IMR-90 (cell line): Measurements from ENCODE around the gene IER5. TPM values are rescaled to one million over a fixed set of nuclear protein-coding genes. Genes with fewer than 3 reads are reported as not detected.
A peak's percentile ranks its signal among the peaks of the same experiment; 100 is the strongest.

Experiments
- ATAC-seq: fragments of 200-7000 bp; cut with Tn5 transposase; 2 replicates; pipeline ENCODE4 v1.9.1; 2020; ENCODE audit warnings: low read depth, mild to moderate bottlenecking, moderate library complexity
- BruUV-seq: library from RNA; stranded (reverse); fragments of 400-500 nt; replicated peaks from 2 replicates; lab custom pipeline; 2021; lab: Mats Ljungman, UMichigan
- CTCF ChIA-PET: fragments of 300-600 bp; formaldehyde crosslinking; extraction: SDS; loops from one replicate; lab custom pipeline; 2021; ENCODE audit warnings: antibody characterized with exemption; lab: Yijun Ruan, JAX
- POLR2A ChIA-PET: fragments of 300-600 bp; sonication (Branson Sonifier 250); formaldehyde crosslinking; loops from one replicate; lab custom pipeline; 2022; ENCODE audit warnings: antibody characterized with exemption; ENCODE audit not compliant: unreplicated experiment; lab: Charles Lee
- DNase-seq: peaks from one replicate; pipeline ENCODE4 v3.0.0; 2013
- H2AFZ ChIP-seq: replicated peaks from 2 replicates; pipeline ENCODE3; 2013; ENCODE audit warnings: low read length, mild to moderate bottlenecking; ENCODE audit not compliant: poor library complexity
- H2AK5ac ChIP-seq: 2 replicates; pipeline ENCODE4 v1.6.1; 2013; ENCODE audit warnings: low read depth, low read length, inconsistent platforms
- H2AK9ac ChIP-seq: replicated peaks from 2 replicates; pipeline ENCODE3; 2013; ENCODE audit warnings: mild to moderate bottlenecking, low read depth, low read length, moderate library complexity; ENCODE audit not compliant: poor library complexity
- H2BK120ac ChIP-seq: 2 replicates; pipeline ENCODE4 v1.6.1; 2013; ENCODE audit warnings: low read depth, low read length, inconsistent platforms
- H2BK15ac ChIP-seq: 3 replicates; pipeline ENCODE4 v1.6.1; 2013; ENCODE audit warnings: low read depth, low read length, inconsistent platforms
- H2BK20ac ChIP-seq: 2 replicates; pipeline ENCODE4 v1.6.1; 2013; ENCODE audit warnings: low read depth, mild to moderate bottlenecking, inconsistent platforms, low read length, moderate library complexity
- H2BK5ac ChIP-seq: 2 replicates; pipeline ENCODE4 v1.6.1; 2013; ENCODE audit warnings: mild to moderate bottlenecking, low read depth, low read length, inconsistent platforms; ENCODE audit not compliant: poor library complexity, severe bottlenecking
- H3K14ac ChIP-seq: replicated peaks from 2 replicates; pipeline ENCODE4 v1.6.1; 2013; ENCODE audit warnings: low read depth, low read length, inconsistent platforms
- H3K18ac ChIP-seq: 2 replicates; pipeline ENCODE4 v1.6.1; 2013; ENCODE audit warnings: low read depth, low read length, control low read depth
- H3K23ac ChIP-seq: 2 replicates; pipeline ENCODE4 v1.6.1; 2013; ENCODE audit warnings: low read depth, low read length, inconsistent platforms
- H3K27ac ChIP-seq: 2 replicates; pipeline ENCODE4 v1.5.1; 2013; ENCODE audit warnings: mild to moderate bottlenecking, control low read depth, low read length; ENCODE audit not compliant: insufficient read depth
- H3K27me3 ChIP-seq: 2 replicates; pipeline ENCODE4 v1.6.1; 2013; ENCODE audit warnings: low read length; ENCODE audit not compliant: control insufficient read depth, insufficient read depth
- H3K36me3 ChIP-seq: 2 replicates; pipeline ENCODE4 v1.6.1; 2013; ENCODE audit warnings: low read length, mixed read lengths; ENCODE audit not compliant: control insufficient read depth, insufficient read depth
- H3K4ac ChIP-seq: 2 replicates; pipeline ENCODE4 v1.6.1; 2013; ENCODE audit warnings: low read depth, low read length, inconsistent platforms
- H3K4me1 ChIP-seq: 2 replicates; pipeline ENCODE4 v1.6.1; 2013; ENCODE audit warnings: low read length, mixed read lengths; ENCODE audit not compliant: control insufficient read depth, insufficient read depth
- H3K4me2 ChIP-seq: 2 replicates; pipeline ENCODE4 v1.6.1; 2013; ENCODE audit warnings: low read depth, mild to moderate bottlenecking, control low read depth, low read length, moderate library complexity
- H3K4me3 ChIP-seq: 2 replicates; pipeline ENCODE4 v1.5.1; 2013; ENCODE audit warnings: low read depth, mild to moderate bottlenecking, control low read depth, low read length, moderate library complexity; ENCODE audit not compliant: insufficient read depth
- H3K56ac ChIP-seq: 2 replicates; pipeline ENCODE4 v1.6.1; 2013; ENCODE audit warnings: low read length, inconsistent platforms; ENCODE audit not compliant: insufficient read depth; ENCODE audit errors: extremely low read depth
- H3K79me1 ChIP-seq, 2 experiments: 2 replicates each; pipeline ENCODE4 v1.6.1; 2013; ENCODE audit warnings: low read length in 2 of 2, inconsistent platforms in 1 of 2, low read depth in 1 of 2
- H3K9ac ChIP-seq: 2 replicates; pipeline ENCODE4 v1.6.1; 2013; ENCODE audit warnings: low read depth, low read length, control low read depth
- H3K9me1 ChIP-seq: 2 replicates; pipeline ENCODE4 v1.6.1; 2013; ENCODE audit warnings: low read length, inconsistent platforms; ENCODE audit not compliant: insufficient read depth
- H3K9me3 ChIP-seq: 2 replicates; pipeline ENCODE4 v1.6.1; 2013; ENCODE audit warnings: low read length; ENCODE audit not compliant: control insufficient read depth, insufficient read depth
- H4K20me1 ChIP-seq: 2 replicates; pipeline ENCODE4 v1.6.1; 2013; ENCODE audit warnings: low read length, inconsistent platforms; ENCODE audit not compliant: insufficient read depth
- H4K5ac ChIP-seq: 2 replicates; pipeline ENCODE4 v1.6.1; 2013; ENCODE audit warnings: mild to moderate bottlenecking, low read depth, low read length, control low read depth
- H4K8ac ChIP-seq, 2 experiments: 2 replicates each; pipeline ENCODE4 v1.6.1; 2013; ENCODE audit warnings: low read depth in 2 of 2, low read length in 2 of 2, control low read depth in 1 of 2, inconsistent platforms in 1 of 2
- H4K91ac ChIP-seq: 2 replicates; pipeline ENCODE4 v1.6.1; 2013; ENCODE audit warnings: low read depth, low read length, inconsistent platforms; ENCODE audit not compliant: insufficient read depth
- BHLHE40 ChIP-seq: fragments of 150-350 bp; IDR thresholded peaks from 2 replicates; pipeline ENCODE4 v1.6.1; 2016; ENCODE audit warnings: mild to moderate bottlenecking, low read depth, low read length
- CEBPB ChIP-seq: IDR thresholded peaks from 2 replicates; pipeline ENCODE4 v1.6.1; 2012; ENCODE audit warnings: low read depth, low read length, improper control_type of control experiment
- CHD1 ChIP-seq: IDR thresholded peaks from 2 replicates; pipeline ENCODE4 v1.6.1; 2012; ENCODE audit warnings: low read depth, low read length, improper control_type of control experiment
- FOS ChIP-seq: fragments of 150-350 bp; IDR thresholded peaks from 2 replicates; pipeline ENCODE4 v1.6.1; 2016; ENCODE audit warnings: low read depth, low read length
- MAFK ChIP-seq: IDR thresholded peaks from 2 replicates; pipeline ENCODE4 v1.6.1; 2012; ENCODE audit warnings: low read depth, low read length, improper control_type of control experiment
- MAZ ChIP-seq: IDR thresholded peaks from 2 replicates; pipeline ENCODE4 v1.6.1; 2012; ENCODE audit warnings: low read depth, mild to moderate bottlenecking, low read length, improper control_type of control experiment, moderate library complexity, borderline replicate concordance
- MXI1 ChIP-seq: IDR thresholded peaks from 2 replicates; pipeline ENCODE4 v1.6.1; 2012; ENCODE audit warnings: low read depth, mild to moderate bottlenecking, low read length, moderate library complexity, borderline replicate concordance
- NFE2L2 ChIP-seq: fragments of 150-350 bp; IDR thresholded peaks from 2 replicates; pipeline ENCODE4 v1.6.1; 2016; ENCODE audit warnings: low read depth, mild to moderate bottlenecking, low read length
- POLR2A ChIP-seq: IDR thresholded peaks from 2 replicates; pipeline ENCODE4 v1.6.1; 2012; ENCODE audit warnings: mild to moderate bottlenecking, low read depth, low read length
- RAD21 ChIP-seq: IDR thresholded peaks from 2 replicates; pipeline ENCODE4 v1.6.1; 2012; ENCODE audit warnings: low read length, improper control_type of control experiment
- RCOR1 ChIP-seq: IDR thresholded peaks from 2 replicates; pipeline ENCODE4 v1.6.1; 2012; ENCODE audit warnings: mild to moderate bottlenecking, low read length, improper control_type of control experiment; ENCODE audit not compliant: insufficient replicate concordance
- RFX5 ChIP-seq: IDR thresholded peaks from 2 replicates; pipeline ENCODE4 v1.8.0; 2012; ENCODE audit warnings: low read depth, mild to moderate bottlenecking, low read length, moderate library complexity
- USF2 ChIP-seq: fragments of 150-350 bp; IDR thresholded peaks from 2 replicates; pipeline ENCODE4 v1.6.1; 2017; ENCODE audit warnings: mild to moderate bottlenecking, antibody characterized with exemption, low read length, low read depth
- WGBS, 2 experiments: methylation state at CpG; one replicate each; pipeline versions ENCODE4 v1.1.5 to v1.1.7; 2013; ENCODE audit warnings: missing lambda C conversion rate in 2 of 2; ENCODE audit not compliant: insufficient read length in 1 of 2; ENCODE audit errors: extremely low coverage in 2 of 2; 5-methylcytosine and 5-hydroxymethylcytosine counted together
- dilution Hi-C: fragments of 300-500 bp; cut with HindIII; formaldehyde crosslinking; loops from one replicate; pipeline ENCODE4 v1.14.3; 2018; ENCODE audit warnings: low sequenced_read_pairs; ENCODE audit not compliant: unreplicated experiment
- in situ Hi-C: fragments of 300-500 bp; cut with MboI; formaldehyde crosslinking; loops from 3 replicates; pipeline ENCODE4 v1.14.3; 2019; ENCODE audit warnings: low sequenced_read_pairs, inconsistent platforms, mixed read lengths
- intact Hi-C: fragments of 100-400 bp; cut with micrococcal nuclease; formaldehyde crosslinking; loops from 2 replicates; pipeline ENCODE4 v1.10.0; 2022
- polyA plus RNA-seq, 3 experiments: library from polyadenylated mRNA; depleted of rRNA; stranded (reverse); fragments of >200 nt; gene quantifications; 2 replicates each; pipeline ENCODE4 v1.2.3, GENCODE V29; 2012; ENCODE audit warnings: low replicate concordance in 1 of 3
- total RNA-seq: library from RNA; depleted of rRNA; stranded (reverse); fragments of >200 nt; gene quantifications from 2 replicates; pipeline ENCODE4 v1.2.3, GENCODE V29; 2012
- TF ChIP-seq, protein P1 (sequence below): fragments of 150-350 bp; IDR thresholded peaks from 2 replicates; pipeline ENCODE4 v1.6.1; 2016; ENCODE audit warnings: low read depth, mild to moderate bottlenecking, low read length, moderate library complexity, borderline replicate concordance

Gene IER5
- total and polyA plus RNA-seq, 2 of the 4 experiments (the other 2 are of a cell fraction), result 15.8 to 27.1 TPM

DNA sequence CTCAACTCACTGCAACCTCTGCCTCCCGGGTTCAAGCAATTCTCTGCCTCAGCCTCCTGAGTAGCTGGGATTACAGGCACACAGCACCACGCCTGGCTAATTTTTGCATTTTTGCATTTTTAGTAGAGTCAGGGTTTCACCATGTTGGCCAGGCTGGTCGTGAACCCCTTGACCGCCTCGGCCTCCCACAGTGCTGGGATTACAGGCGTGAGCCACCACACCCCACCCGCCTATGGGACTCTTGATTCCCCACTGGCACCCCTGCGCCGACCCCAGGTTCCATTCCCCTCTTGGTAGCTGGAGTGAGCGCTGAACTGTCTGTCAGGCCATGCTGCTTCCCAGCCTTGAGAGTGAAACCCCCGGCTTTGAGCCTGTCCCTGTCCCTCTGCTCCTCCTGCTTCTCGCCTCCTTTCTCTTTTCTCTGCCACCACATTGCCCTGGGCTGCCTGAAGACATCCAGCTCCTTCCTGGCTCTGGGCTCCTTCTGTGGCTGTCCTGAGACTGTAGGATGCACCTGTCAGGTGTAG, 48.8 kb downstream of the IER5 start:
- 0 out of 2 replicates have a peak overlapping the region, but pooled peaks have one; percentile 5 for H3K4ac ChIP-seq
- no peak for ATAC-seq
- H2BK5ac ChIP-seq, result no peak overlapping the region
- H2AFZ ChIP-seq, result no peak overlapping the region
- H3K18ac ChIP-seq, result no peak overlapping the region
- no peak overlapping the region for H3K27ac ChIP-seq
- no peak overlapping the region for H3K56ac ChIP-seq
- H3K27me3 ChIP-seq, result no peaks in the 10 kb centered on the region
- H3K9me3 ChIP-seq, result no peaks in the 10 kb centered on the region
- no peak overlapping the region for H3K9ac ChIP-seq
- H3K9me1 ChIP-seq, result peaks cover 42% of the 10 kb centered on the region
- H3K4me2 ChIP-seq, result no peak overlapping the region
- H4K20me1 ChIP-seq, result no peaks in the 10 kb centered on the region
- no peak overlapping the region for H3K23ac ChIP-seq
- no peaks in the 10 kb centered on the region for H3K36me3 ChIP-seq
- 93% methylated on average over 9 of the region's 12 CpGs; no CpG with 5 or more reads in 1 of the 2 experiments for WGBS, 2 experiments
- peak overlapping the region; percentile 29; the same call in 1 of the 2 replicates for H2BK120ac ChIP-seq
- CTCF ChIA-PET, result no interaction called here
- H2BK15ac ChIP-seq, result peak overlapping the region; percentile 58; the same call in 1 of the 3 replicates
- TF ChIP-seq RAD21, result no peak
- no peak for TF ChIP-seq MAZ
- TF ChIP-seq MAFK, result no peak
- no peak for TF ChIP-seq BHLHE40
- no peak for TF ChIP-seq FOS
- TF ChIP-seq CEBPB, result no peak
- TF ChIP-seq RCOR1, result no peak
- TF ChIP-seq MXI1, result no peak
- TF ChIP-seq NFE2L2, result no peak
- TF ChIP-seq, protein P1, sequence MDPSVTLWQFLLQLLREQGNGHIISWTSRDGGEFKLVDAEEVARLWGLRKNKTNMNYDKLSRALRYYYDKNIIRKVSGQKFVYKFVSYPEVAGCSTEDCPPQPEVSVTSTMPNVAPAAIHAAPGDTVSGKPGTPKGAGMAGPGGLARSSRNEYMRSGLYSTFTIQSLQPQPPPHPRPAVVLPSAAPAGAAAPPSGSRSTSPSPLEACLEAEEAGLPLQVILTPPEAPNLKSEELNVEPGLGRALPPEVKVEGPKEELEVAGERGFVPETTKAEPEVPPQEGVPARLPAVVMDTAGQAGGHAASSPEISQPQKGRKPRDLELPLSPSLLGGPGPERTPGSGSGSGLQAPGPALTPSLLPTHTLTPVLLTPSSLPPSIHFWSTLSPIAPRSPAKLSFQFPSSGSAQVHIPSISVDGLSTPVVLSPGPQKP, result no peak
- TF ChIP-seq RFX5, result no peak
- TF ChIP-seq CHD1, result no peak
- no peak for TF ChIP-seq USF2
- no peak for TF ChIP-seq POLR2A
- dilution Hi-C loops (no loop called here), intact Hi-C loops (no loop called here), in situ Hi-C loops (loop anchor here (5.0 kb wide), 1 partner anchor 40 kb away; no protein-coding TSS in a partner anchor)
- no TSS peak for BruUV-seq
- peak overlapping the region; percentile 34 for H2AK5ac ChIP-seq
- H2BK20ac ChIP-seq, result 0 out of 2 replicates have a peak overlapping the region, but pooled peaks have one; percentile 54
- H3K79me1 ChIP-seq, result peaks cover 4 to 48% of the 10 kb centered on the region in 2 experiments; a peak in 2 of 4 replicates
- no peak overlapping the region for H3K4me3 ChIP-seq
- POLR2A ChIA-PET, result no interaction called here
- H4K5ac ChIP-seq, result no peak overlapping the region
- no peak overlapping the region for H4K8ac ChIP-seq
- peak overlapping the region; percentile 14; the same call in 1 of the 2 replicates for H4K91ac ChIP-seq
- no peak overlapping the region for H3K14ac ChIP-seq
- H2AK9ac ChIP-seq, result no peak overlapping the region
- H3K4me1 ChIP-seq, result peaks cover 45% of the 10 kb centered on the region
- no peak for DNase-seq
